Ectodermal cell (in vitro differentiated cells): Measurements from ENCODE around the gene SLC4A11.

Experiments used
- H3K27ac ChIP-seq: 2 replicates; pipeline ENCODE4 v1.7.0; 2013; ENCODE audit warnings: mild to moderate bottlenecking, low read depth, low read length; ENCODE audit not compliant: insufficient read depth, poor library complexity, severe bottlenecking
- H3K27me3 ChIP-seq: 2 replicates; pipeline ENCODE4 v1.7.0; 2013; ENCODE audit warnings: mild to moderate bottlenecking, low read length; ENCODE audit not compliant: insufficient read depth, control insufficient read depth, poor library complexity, severe bottlenecking
- H3K36me3 ChIP-seq: one replicate; pipeline ENCODE4 v1.7.0; 2013; ENCODE audit warnings: low read length; ENCODE audit not compliant: control insufficient read depth, insufficient read depth
- H3K4me1 ChIP-seq: one replicate; pipeline ENCODE4 v1.7.0; 2013; ENCODE audit warnings: low read length; ENCODE audit not compliant: control insufficient read depth, insufficient read depth
- H3K4me3 ChIP-seq: 2 replicates; pipeline ENCODE4 v1.7.0; 2013; ENCODE audit warnings: low read depth, low read length, control low read depth; ENCODE audit not compliant: insufficient read depth
- H3K9me3 ChIP-seq: 2 replicates; pipeline ENCODE4 v1.7.0; 2013; ENCODE audit warnings: mild to moderate bottlenecking, low read length, moderate library complexity; ENCODE audit not compliant: control insufficient read depth
- WGBS, 2 experiments: methylation state at CpG; one replicate each; pipeline ENCODE4 v1.1.7; 2013; ENCODE audit warnings: missing lambda C conversion rate in 2 of 2; 5-methylcytosine and 5-hydroxymethylcytosine counted together

Gene SLC4A11

GRCh38 chr20:3228750-3229032, 10.3 kb downstream of the SLC4A11 start:
- Histone ChIP-seq H3K9me3 (no peaks in the 10 kb centered on the region), H3K27ac (no peak overlapping the region), H3K4me3 (no peak overlapping the region), H3K27me3 (no peaks in the 10 kb centered on the region), H3K4me1 (no peaks in the 10 kb centered on the region), H3K36me3 (no peaks in the 10 kb centered on the region)
- WGBS, 2 experiments: 94 to 96% methylated on average over 11 of the region's 11 CpGs

DNA sequence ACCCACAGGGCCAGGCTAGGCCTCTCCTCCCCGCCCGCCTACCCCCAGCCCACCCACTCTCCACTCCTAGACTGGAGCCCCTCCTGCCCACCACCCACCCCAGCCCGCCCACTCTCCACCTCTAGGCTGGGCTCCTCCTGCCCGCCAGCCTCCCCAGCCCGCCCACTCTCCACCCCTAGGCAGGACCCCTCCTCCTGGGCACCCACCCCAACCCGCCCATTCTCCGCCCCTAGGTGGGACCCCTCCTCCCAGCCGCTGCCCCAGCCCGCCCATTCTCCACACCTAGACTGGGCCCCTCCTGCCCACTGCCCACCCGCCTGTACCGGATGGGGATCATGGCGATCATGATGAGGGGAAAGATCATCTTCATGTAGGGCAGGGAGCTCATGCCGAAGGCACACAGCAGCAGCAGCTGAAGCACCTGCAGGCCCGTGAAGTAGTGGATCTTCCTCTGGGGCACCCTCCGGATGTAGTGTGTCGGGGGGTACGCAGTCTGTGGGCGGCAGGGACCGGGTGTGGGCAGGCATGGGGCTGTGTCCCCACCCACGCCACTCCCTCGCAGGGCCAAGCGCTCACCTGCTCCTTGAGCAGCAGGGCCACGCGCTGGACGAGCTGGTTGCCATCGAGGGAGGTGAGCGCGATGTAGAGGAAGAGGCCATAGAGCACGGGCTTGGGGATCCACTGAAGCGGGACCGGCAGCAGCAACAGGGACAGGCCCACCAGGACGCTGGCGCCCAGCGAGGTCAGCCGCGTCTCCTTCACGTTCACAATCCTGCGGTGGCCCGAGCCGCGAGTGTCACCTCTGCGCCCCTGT, 10.8 kb downstream of the SLC4A11 start:
- no peaks in the 10 kb centered on the region for H3K4me1 ChIP-seq
- H3K36me3 ChIP-seq: no peaks in the 10 kb centered on the region
- no peak overlapping the region for H3K27ac ChIP-seq
- no peaks in the 10 kb centered on the region for H3K9me3 ChIP-seq
- H3K4me3 ChIP-seq: no peak overlapping the region
- 92 to 93% methylated on average over 38 to 40 of the region's 42 CpGs for WGBS, 2 experiments
- H3K27me3 ChIP-seq: no peaks in the 10 kb centered on the region

- 87 to 88% methylated on average over 7 of the region's 7 CpGs for WGBS, 2 experiments
- no peaks in the 10 kb centered on the region for H3K36me3 ChIP-seq
- H3K4me1 ChIP-seq: no peaks in the 10 kb centered on the region
- no peak overlapping the region for H3K27ac ChIP-seq
- H3K27me3 ChIP-seq: no peaks in the 10 kb centered on the region
- no peaks in the 10 kb centered on the region for H3K9me3 ChIP-seq
- H3K4me3 ChIP-seq: no peak overlapping the region
These were observed 11.5 kb downstream of the SLC4A11 start for GRCh38 chr20:3227506-3227905.

DNA sequence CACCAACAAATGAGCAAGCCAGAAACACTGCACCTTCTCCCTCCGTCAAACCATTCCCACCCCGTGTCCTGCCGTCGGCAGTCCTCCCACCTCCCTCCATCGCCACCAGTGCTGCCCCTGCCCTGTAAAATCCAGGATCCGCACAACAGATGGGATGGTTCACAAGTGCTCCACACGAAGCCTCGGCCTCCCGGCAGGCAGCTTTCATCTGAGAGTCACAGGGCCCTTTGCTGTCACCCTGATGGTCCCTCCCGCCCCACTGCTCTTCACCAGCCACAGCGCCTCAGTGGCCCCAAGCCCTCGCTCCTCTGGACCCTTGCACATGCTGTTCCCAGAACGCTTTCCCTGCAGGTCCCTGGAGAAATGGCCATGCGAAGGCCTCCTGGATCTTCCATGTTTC, 12.1 kb downstream of the SLC4A11 start:
- Histone ChIP-seq H3K9me3 (no peaks in the 10 kb centered on the region), H3K4me3 (no peak overlapping the region), H3K4me1 (no peaks in the 10 kb centered on the region), H3K27ac (no peak overlapping the region), H3K36me3 (no peaks in the 10 kb centered on the region), H3K27me3 (no peaks in the 10 kb centered on the region)
- 94% methylated on average over 14 of the region's 14 CpGs for WGBS, 2 experiments

GRCh38 chr20:3226093-3226492, 12.9 kb downstream of the SLC4A11 start:
- Histone ChIP-seq H3K4me1 (no peaks in the 10 kb centered on the region), H3K4me3 (no peak overlapping the region), H3K9me3 (no peaks in the 10 kb centered on the region), H3K27me3 (no peaks in the 10 kb centered on the region), H3K36me3 (no peaks in the 10 kb centered on the region), H3K27ac (no peak overlapping the region)
- 93 to 95% methylated on average over 10 of the region's 10 CpGs for WGBS, 2 experiments

DNA sequence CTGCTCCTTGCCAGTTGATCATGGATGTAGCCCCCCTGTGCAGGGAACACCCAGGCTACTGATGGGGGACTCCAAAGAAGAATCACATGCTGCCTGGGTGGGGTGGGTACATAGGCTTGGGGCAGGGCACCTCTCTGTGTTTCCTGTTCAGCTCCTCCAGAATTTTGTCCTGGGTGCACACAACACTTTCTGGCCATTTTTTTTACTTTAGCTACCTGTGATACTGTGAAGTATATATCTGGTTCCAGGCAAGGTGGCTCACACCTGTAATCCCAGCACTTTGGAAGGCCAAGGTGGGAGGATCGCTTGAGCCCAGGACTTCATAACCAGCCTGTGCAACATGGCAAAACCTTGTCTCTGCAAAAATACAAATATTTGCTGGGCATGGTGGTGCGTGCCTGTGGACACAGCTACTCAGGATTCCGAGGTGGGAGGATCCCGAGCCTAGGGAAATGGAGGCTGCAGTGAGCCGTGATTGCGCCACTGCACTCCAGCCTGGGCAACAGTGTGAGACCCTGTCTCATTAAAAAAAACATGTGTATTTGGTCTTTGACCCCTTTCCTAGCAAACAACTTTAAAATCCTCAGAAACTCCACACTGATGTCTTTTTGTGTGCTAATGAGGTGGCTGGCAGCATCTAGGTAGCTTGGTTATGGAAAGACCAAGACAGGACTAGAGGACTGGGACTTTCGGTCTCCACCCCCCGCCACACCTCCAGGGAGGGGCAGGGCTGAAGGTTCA, 14.1 kb downstream of the SLC4A11 start:
- Histone ChIP-seq H3K9me3 (no peaks in the 10 kb centered on the region), H3K36me3 (peaks cover 8% of the 10 kb centered on the region), H3K27me3 (no peaks in the 10 kb centered on the region), H3K27ac (no peak overlapping the region), H3K4me1 (no peaks in the 10 kb centered on the region), H3K4me3 (no peak overlapping the region)
- WGBS, 2 experiments: 95% methylated on average over 8 of the region's 8 CpGs

- Histone ChIP-seq H3K4me3 (no peak overlapping the region), H3K27me3 (no peaks in the 10 kb centered on the region), H3K27ac (no peak overlapping the region), H3K4me1 (no peaks in the 10 kb centered on the region), H3K36me3 (peaks cover 10% of the 10 kb centered on the region), H3K9me3 (no peaks in the 10 kb centered on the region)
- 92 to 94% methylated on average over 20 of the region's 20 CpGs for WGBS, 2 experiments
These were observed 14.9 kb downstream of the SLC4A11 start for GRCh38 chr20:3223994-3224680.

DNA sequence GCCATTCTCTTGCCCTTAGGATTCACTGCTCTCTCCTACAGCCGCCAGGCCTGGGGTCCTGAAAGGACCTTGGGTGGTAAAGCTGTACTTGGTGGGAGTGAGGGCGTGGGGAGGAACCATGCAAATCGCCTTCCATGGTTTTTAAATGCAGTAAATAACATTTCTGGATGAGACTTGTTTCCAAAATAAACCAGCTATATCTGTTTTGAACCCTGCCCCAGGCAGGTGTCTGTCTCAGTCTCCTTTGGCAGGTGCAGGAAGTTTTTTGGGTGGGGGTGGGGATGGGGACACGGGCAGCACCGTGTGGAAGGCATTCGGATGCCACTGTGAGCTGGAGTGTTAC, 15.4 kb downstream of the SLC4A11 start:
- H3K4me1 ChIP-seq: no peaks in the 10 kb centered on the region
- no peak overlapping the region for H3K4me3 ChIP-seq
- 92 to 94% methylated on average over 6 of the region's 6 CpGs for WGBS, 2 experiments
- no peaks in the 10 kb centered on the region for H3K9me3 ChIP-seq
- H3K27ac ChIP-seq: no peak overlapping the region
- H3K27me3 ChIP-seq: no peaks in the 10 kb centered on the region
- H3K36me3 ChIP-seq: peaks cover 10% of the 10 kb centered on the region

DNA sequence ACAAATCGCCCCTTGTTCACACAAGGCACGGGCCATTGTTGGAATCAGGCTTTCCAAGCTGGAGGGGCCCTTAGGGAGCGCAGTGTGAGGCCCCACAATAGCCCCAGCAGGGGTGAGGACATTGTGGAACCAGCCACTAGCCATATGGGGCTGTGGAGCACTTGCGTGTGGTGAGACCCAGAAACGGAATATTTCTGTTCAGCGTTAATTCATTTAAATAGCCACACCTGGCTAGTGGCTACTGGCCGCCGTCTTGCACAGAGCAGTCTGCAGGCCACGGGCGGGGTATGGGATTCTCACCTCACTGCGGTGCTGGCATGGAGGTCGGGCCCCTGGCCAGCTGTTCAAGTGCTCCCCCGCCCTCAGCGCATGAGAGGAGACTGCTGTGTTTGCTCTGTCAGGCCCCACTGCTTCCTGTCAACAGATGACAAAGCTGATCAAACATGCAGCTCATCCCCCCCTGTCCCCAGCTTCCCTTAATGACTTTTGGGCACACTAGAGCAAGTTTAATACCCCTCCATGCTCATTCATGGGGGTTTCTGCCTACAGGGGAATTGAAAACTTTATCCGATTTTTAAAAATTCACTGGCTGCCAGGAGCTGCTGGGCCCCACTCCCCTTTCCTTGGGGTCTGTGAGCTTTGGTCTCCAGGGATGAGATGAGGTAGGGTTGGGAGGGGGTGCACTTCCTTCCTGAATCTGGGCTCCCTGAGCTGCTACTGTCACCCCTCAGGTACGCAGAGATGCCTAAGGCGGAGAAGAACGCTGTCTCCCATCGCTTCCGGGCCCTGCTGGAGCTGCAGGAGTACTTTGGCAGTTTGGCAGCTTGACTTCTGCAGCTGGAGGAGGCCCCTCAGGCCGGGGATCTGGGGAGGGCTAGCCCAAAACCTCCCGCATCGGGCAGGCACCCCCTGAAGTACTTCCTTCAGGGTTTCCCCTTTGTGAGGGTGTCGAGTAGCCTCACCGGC, 16.1 kb downstream of the SLC4A11 start:
- WGBS, 2 experiments: 86 to 87% methylated on average over 25 of the region's 25 CpGs
- peaks cover 10% of the 10 kb centered on the region for H3K36me3 ChIP-seq
- H3K27ac ChIP-seq: no peak overlapping the region

More for the DNA sequence above, 16.1 kb downstream of the SLC4A11 start:
- Histone ChIP-seq H3K4me1 (no peaks in the 10 kb centered on the region), H3K27me3 (no peaks in the 10 kb centered on the region), H3K4me3 (no peak overlapping the region), H3K9me3 (no peaks in the 10 kb centered on the region)
